ENCODE measurements around the gene EID3. TPM values are rescaled to one million over a fixed set of nuclear protein-coding genes. Genes with fewer than 3 reads are reported as not detected.

Gene EID3
- polyA plus RNA-seq, 3 donors = 0.64 to 1.0 (median 0.65) TPM

DNA sequence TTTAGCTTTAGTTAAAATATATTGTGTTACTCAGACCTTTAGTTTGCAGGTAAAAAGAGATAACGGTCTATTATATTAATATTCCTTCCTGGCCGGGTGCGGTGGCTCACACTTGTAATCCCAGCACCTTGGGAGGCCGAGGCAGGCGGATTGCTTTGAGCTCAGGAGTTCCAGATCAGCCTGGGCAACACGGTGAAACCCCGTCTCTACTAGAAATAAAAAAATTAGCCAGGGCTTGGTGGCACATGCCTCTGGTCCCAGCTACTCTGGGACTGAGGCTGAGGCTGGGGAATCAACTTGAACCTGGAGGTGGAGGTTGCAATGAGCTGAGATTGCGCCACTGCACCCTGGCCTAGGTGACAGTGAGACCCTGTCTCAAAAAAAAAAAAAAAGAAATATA, 13.2 kb upstream of the EID3 start:
- Mint-ChIP-seq H3K27ac (peak overlapping the region in 2 of 7 donors; percentile 41 to 52), H3K27me3 (ENCODE audit: low read depth in 3 of 3) (no peaks in the 10 kb centered on the region), H3K9me3 (peaks cover 0 to 2% (median 0%) of the 10 kb centered on the region in 7 donors), H3K4me3 (no peak overlapping the region), H3K36me3 (peaks cover 20 to 43% of the 10 kb centered on the region in 2 donors), H3K4me1 (peaks cover 42% of the 10 kb centered on the region)
- Histone ChIP-seq H4K20me1 (ENCODE audit: insufficient read depth, low read length) (peaks cover 53% of the 10 kb centered on the region), H3K4me3 (replicated peaks in 1 of 3; ENCODE audit: low read depth in 2 of 3, low read length in 3 of 3) (no peak overlapping the region), H3K4me1 (ENCODE audit: control insufficient read depth in 1 of 2, insufficient read depth in 2 of 2, low read length in 2 of 2) (peaks cover 31 to 36% of the 10 kb centered on the region in 2 donors), H3K79me2 (ENCODE audit: insufficient read depth, low read length) (peaks cover 71% of the 10 kb centered on the region), H3K27ac (ENCODE audit: low read depth in 1 of 2, low read length in 2 of 2) (no peak overlapping the region), H2AFZ (ENCODE audit: insufficient read depth, low read depth, low read length, poor library complexity, severe bottlenecking) (no peak overlapping the region), H3K9ac (ENCODE audit: insufficient read depth, low read length, poor library complexity, severe bottlenecking) (no peak overlapping the region), H3K4me2 (replicated peaks; ENCODE audit: extremely low read depth, low read length, poor library complexity, severe bottlenecking) (no peak overlapping the region), H3K27me3 (ENCODE audit: control insufficient read depth in 2 of 2, insufficient read depth in 2 of 2, low read length in 2 of 2) (no peaks in the 10 kb centered on the region), H3K9me3 (replicated peaks in 1 of 2; ENCODE audit: control insufficient read depth in 1 of 2, insufficient read depth in 1 of 2, low read length in 2 of 2) (no peaks in the 10 kb centered on the region), H3K36me3 (replicated peaks in 1 of 2; ENCODE audit: control insufficient read depth in 1 of 2, insufficient read depth in 2 of 2, low read length in 2 of 2) (peaks cover 11 to 41% of the 10 kb centered on the region in 2 donors)
- intact Hi-C loops (cut with micrococcal nuclease) = no loop called here
- no peak for DNase-seq
- TF ChIP-seq, protein P1, sequence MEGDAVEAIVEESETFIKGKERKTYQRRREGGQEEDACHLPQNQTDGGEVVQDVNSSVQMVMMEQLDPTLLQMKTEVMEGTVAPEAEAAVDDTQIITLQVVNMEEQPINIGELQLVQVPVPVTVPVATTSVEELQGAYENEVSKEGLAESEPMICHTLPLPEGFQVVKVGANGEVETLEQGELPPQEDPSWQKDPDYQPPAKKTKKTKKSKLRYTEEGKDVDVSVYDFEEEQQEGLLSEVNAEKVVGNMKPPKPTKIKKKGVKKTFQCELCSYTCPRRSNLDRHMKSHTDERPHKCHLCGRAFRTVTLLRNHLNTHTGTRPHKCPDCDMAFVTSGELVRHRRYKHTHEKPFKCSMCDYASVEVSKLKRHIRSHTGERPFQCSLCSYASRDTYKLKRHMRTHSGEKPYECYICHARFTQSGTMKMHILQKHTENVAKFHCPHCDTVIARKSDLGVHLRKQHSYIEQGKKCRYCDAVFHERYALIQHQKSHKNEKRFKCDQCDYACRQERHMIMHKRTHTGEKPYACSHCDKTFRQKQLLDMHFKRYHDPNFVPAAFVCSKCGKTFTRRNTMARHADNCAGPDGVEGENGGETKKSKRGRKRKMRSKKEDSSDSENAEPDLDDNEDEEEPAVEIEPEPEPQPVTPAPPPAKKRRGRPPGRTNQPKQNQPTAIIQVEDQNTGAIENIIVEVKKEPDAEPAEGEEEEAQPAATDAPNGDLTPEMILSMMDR (IDR thresholded peaks at IDR 0.05) = no peak
- 82% methylated on average over 4 of the region's 8 CpGs for WGBS (ENCODE audit: insufficient coverage)

DNA sequence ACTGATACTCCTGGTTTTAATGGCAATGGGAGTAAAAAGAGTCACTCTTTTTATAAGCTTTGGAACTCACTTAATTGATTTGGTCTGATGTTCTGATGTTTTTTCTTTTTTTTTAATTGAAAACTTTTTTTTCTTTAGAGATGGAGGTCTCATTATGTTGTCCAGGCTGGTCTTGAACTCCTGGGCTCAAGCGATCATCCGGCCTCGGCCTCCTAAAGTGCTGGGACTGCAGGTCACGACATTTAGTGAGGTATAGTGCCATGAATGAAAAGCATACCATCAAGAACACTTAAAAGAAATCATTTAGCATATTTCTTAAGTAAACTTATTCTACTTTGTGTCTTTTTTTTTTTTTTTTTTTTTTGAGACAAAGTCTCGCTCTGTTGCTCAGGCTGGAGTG, 12.7 kb upstream of the EID3 start:
- peaks cover 29 to 35% of the 10 kb centered on the region in 2 donors for H3K4me1 ChIP-seq (ENCODE audit: control insufficient read depth in 1 of 2, insufficient read depth in 2 of 2, low read length in 2 of 2)
- no CpG with 5 or more reads among the region's 5 CpGs for WGBS (ENCODE audit: insufficient coverage)
- H3K9me3 ChIP-seq (replicated peaks in 1 of 2; ENCODE audit: control insufficient read depth in 1 of 2, insufficient read depth in 1 of 2, low read length in 2 of 2) = no peaks in the 10 kb centered on the region
- TF ChIP-seq, protein P1 (IDR thresholded peaks at IDR 0.05) = no peak
- H3K79me2 ChIP-seq (ENCODE audit: insufficient read depth, low read length) = peaks cover 76% of the 10 kb centered on the region
- no peak overlapping the region for H3K9ac ChIP-seq (ENCODE audit: insufficient read depth, low read length, poor library complexity, severe bottlenecking)
- peaks cover 0 to 2% (median 0%) of the 10 kb centered on the region in 7 donors for H3K9me3 Mint-ChIP-seq
- no peak overlapping the region for H3K4me3 Mint-ChIP-seq
- H3K27ac Mint-ChIP-seq = no peak overlapping the region
- intact Hi-C loops (cut with micrococcal nuclease) = no loop called here
- H2AFZ ChIP-seq (ENCODE audit: insufficient read depth, low read depth, low read length, poor library complexity, severe bottlenecking) = no peak overlapping the region
- no peaks in the 10 kb centered on the region for H3K27me3 ChIP-seq (ENCODE audit: control insufficient read depth in 2 of 2, insufficient read depth in 2 of 2, low read length in 2 of 2)
- H3K36me3 Mint-ChIP-seq = peaks cover 26 to 48% of the 10 kb centered on the region in 2 donors
- DNase-seq = no peak
- no peak overlapping the region for H3K4me3 ChIP-seq (replicated peaks in 1 of 3; ENCODE audit: low read depth in 2 of 3, low read length in 3 of 3)
- H3K27ac ChIP-seq (ENCODE audit: low read depth in 1 of 2, low read length in 2 of 2) = no peak overlapping the region
- H4K20me1 ChIP-seq (ENCODE audit: insufficient read depth, low read length) = peaks cover 58% of the 10 kb centered on the region
- H3K27me3 Mint-ChIP-seq (ENCODE audit: low read depth in 3 of 3) = no peaks in the 10 kb centered on the region
- peaks cover 11 to 46% of the 10 kb centered on the region in 2 donors for H3K36me3 ChIP-seq (replicated peaks in 1 of 2; ENCODE audit: control insufficient read depth in 1 of 2, insufficient read depth in 2 of 2, low read length in 2 of 2)
- peaks cover 42% of the 10 kb centered on the region for H3K4me1 Mint-ChIP-seq
- no peak overlapping the region for H3K4me2 ChIP-seq (replicated peaks; ENCODE audit: extremely low read depth, low read length, poor library complexity, severe bottlenecking)
